Uterus (tissue), 2 donors: ENCODE data around the gene THG1L.
"Not testable (repeated sequence)": the region's sequence is repeated elsewhere in the genome, so short reads cannot be mapped to it uniquely, and the experiment has no call there.

Experiments used
- CTCF ChIP-seq, 4 experiments: fragments of 200-600 bp in 2 of 4; fragments of 450-650 bp in 2 of 4; sonication (generic) in 2 of 4; IDR thresholded peaks; one replicate each; pipeline ENCODE4 v1.5.1; 2016 to 2019; ENCODE audit warnings: antibody characterized with exemption in 4 of 4, mild to moderate bottlenecking in 2 of 4, moderate library complexity in 1 of 4
- POLR2A ChIP-seq, 2 donors: fragments of 450-650 bp; IDR thresholded peaks; one replicate each; pipeline ENCODE4 v1.6.1; 2016; ENCODE audit warnings: antibody characterized with exemption in 2 of 2, mild to moderate bottlenecking in 1 of 2, moderate library complexity in 1 of 2

GRCh38 chr5:157727858-157728257, 3.4 kb upstream of the THG1L start:
- not testable (repeated sequence) for TF ChIP-seq CTCF, POLR2A (IDR thresholded peaks at IDR 0.05)
